LNCaP clone FGC (cell line): ENCODE measurements around the gene EXOC4.

ENCODE experiments used
- DNase-seq: peaks from one replicate; pipeline ENCODE4 v3.0.0-alpha.2; 2011; ENCODE audit warnings: low read depth
- H3K4me3 ChIP-seq: 2 replicates; pipeline ENCODE4 v1.5.1; 2011; ENCODE audit warnings: mild to moderate bottlenecking, low read depth, low read length, control low read depth
- TF ChIP-seq, protein P1 (sequence below): IDR thresholded peaks from 2 replicates; pipeline ENCODE4 v1.5.1; 2012; ENCODE audit warnings: mild to moderate bottlenecking; ENCODE audit not compliant: control insufficient read depth, insufficient read depth; ENCODE audit errors: extremely low read depth

Gene EXOC4

DNA sequence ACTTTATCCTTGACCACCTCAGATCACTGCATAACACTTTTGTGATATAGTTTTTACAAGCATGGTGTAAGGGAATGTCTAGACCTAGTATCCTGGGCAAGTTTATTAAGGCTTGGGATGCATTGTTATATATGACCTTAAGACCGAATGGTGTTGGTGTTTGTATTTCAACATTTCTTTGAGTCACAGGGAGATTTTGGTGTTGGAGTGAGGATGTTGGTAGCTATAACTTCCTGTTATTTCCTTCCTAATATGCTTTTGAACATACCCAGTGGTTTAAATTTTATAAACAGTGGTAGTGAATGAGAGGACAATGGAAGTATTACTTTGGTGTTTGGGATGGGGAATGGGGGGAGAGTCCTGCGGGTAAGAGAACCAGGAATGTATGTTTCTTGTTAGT, 2.6 kb downstream of the EXOC4 start:
- H3K4me3 ChIP-seq = no peak overlapping the region
- TF ChIP-seq, protein P1, sequence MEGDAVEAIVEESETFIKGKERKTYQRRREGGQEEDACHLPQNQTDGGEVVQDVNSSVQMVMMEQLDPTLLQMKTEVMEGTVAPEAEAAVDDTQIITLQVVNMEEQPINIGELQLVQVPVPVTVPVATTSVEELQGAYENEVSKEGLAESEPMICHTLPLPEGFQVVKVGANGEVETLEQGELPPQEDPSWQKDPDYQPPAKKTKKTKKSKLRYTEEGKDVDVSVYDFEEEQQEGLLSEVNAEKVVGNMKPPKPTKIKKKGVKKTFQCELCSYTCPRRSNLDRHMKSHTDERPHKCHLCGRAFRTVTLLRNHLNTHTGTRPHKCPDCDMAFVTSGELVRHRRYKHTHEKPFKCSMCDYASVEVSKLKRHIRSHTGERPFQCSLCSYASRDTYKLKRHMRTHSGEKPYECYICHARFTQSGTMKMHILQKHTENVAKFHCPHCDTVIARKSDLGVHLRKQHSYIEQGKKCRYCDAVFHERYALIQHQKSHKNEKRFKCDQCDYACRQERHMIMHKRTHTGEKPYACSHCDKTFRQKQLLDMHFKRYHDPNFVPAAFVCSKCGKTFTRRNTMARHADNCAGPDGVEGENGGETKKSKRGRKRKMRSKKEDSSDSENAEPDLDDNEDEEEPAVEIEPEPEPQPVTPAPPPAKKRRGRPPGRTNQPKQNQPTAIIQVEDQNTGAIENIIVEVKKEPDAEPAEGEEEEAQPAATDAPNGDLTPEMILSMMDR = no peak
- DNase-seq = no peak

DNA sequence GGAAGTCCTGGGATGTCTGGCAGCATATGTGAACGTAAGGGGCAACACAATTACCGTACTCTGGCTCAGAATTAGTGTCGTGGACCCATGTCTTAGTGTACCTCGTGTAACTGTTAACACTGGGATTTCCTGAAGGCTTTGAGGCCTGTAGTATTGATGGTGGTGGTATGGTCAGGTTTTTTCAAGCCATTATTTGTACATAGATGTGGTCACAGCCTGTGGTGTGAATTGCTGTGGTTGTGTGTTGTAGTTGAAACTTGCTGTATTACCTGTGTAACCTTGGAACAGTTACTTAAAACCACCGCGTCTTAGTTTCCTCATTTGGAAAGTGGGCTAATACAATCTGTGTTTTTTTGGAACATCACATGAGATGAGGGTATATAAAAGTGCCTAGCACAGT, 5.3 kb downstream of the EXOC4 start:
- DNase-seq = no peak
- TF ChIP-seq, protein P1 = no peak
- H3K4me3 ChIP-seq = no peak overlapping the region

DNA sequence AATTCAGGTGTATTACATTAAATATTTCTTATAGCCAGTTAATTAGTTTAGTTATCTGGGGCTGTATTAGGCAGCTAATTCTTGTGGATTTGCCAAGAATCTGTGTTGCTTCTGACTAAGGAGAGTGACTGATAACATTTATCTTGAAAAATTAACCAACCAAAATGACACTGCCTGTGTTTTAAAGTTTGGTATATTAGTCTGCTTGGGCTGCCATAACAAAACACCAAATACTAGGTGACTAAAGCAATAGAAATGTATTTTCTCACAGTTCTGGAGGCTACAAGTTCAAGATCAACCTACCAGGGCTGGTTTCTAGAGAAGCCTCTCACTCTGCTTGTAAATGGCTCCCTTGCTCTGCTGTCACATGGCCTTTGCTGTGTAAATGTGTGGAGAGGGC, 12.9 kb downstream of the EXOC4 start:
- TF ChIP-seq, protein P1 = no peak
- no peak for DNase-seq
- H3K4me3 ChIP-seq = no peak overlapping the region

DNA sequence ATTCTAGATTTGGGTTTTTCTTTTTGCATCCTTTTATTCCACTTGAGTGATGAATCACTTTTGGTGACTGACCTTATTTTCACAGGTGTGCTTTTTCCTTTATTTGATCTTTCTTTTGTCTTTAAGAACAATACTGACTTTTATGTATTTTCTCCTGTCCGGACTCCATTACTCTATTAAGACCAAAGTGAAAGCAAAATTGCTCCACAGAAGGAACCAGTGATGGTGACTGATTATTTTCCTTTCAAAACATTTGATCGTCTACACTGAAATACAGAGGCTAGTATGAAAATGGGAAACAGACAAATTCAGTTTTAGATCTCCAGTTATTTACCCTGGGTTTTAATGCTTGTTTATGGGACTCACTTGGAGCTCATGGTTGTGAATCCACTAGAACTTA, 15.5 kb downstream of the EXOC4 start:
- no peak for DNase-seq
- TF ChIP-seq, protein P1 = no peak

DNA sequence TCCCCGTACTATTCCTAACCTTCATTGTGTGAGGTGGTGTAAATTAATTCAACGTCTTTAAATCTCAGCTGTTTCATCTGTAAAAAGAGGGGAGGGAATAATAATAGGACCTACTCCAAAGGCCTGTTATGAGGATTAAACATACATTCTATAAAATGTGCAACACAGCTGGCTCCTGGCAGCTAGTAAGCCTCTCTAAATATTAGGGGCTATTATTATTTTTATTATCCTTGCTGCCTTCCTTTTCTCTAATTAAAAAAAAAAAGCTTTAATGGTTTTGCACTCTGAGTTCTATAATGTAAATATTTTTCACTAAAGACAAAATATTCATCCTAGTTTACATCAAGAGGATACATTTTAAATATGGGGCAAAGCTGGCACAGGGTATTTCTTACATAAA, 19.5 kb downstream of the EXOC4 start:
- no peak overlapping the region for H3K4me3 ChIP-seq
- DNase-seq = peak; percentile 18
- TF ChIP-seq, protein P1 = no peak

More for the DNA sequence above, 15.5 kb downstream of the EXOC4 start:
- H3K4me3 ChIP-seq = no peak overlapping the region

DNA sequence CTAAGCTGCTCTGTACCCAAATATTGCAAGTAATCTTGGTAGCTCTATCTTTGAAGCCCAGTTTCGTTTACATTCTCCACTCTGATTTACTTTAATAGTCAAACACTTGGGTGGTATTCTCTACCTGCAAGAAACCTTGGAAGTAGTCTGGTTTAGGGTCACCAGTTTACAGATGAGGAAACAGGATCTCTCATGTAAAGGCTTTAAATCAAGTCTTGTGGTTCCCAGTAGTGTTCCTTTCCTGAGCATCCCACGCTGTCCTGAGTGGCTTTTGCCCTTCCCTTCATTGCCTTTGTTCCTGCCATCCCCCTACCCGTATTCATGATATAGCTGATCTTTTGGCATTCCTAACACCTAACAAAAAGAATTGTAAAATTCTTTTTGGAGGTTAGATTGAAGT, 20.3 kb downstream of the EXOC4 start:
- DNase-seq = no peak
- H3K4me3 ChIP-seq = no peak overlapping the region
- TF ChIP-seq, protein P1 = no peak

DNA sequence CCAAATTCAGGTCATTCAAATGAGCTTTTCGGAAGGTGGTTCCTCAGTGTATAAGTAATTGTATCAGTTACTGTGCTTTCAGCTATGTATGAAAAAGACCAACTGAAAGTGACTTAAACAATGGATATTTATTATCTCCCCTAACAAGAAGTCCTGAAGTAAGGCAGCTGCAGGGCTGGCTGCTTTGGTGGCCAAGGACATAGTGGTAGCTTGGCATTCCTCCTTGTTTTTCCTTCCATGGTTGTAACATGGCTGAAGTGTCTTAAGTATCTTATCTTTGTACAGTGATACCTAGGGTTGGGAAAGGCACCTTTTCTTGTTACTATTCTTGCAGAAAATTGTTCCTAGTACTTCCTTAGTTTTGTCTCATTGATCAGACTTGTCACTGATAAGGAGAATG, 21.4 kb downstream of the EXOC4 start:
- H3K4me3 ChIP-seq = no peak overlapping the region
- TF ChIP-seq, protein P1 = no peak
- no peak for DNase-seq
